Neuronal stem cell (in vitro differentiated cells): ENCODE data around the gene ASCL2.

ENCODE experiments used
- DNase-seq: peaks from one replicate; pipeline ENCODE4 v3.0.0-alpha.2; 2013; ENCODE audit warnings: low spot score
- H2AFZ ChIP-seq: one replicate; pipeline ENCODE4 v1.6.1; 2013; ENCODE audit warnings: mild to moderate bottlenecking, low read length, inconsistent platforms
- H2AK5ac ChIP-seq: 2 replicates; pipeline ENCODE4 v1.6.1; 2013; ENCODE audit warnings: low read depth, mild to moderate bottlenecking, inconsistent platforms, low read length, moderate library complexity, mixed read lengths
- H2BK120ac ChIP-seq: 2 replicates; pipeline ENCODE4 v1.6.1; 2013; ENCODE audit warnings: low read depth, mild to moderate bottlenecking, inconsistent platforms, low read length, moderate library complexity, mixed read lengths
- H2BK12ac ChIP-seq: one replicate; pipeline ENCODE4 v1.6.1; 2013; ENCODE audit warnings: low read length, inconsistent platforms
- H2BK15ac ChIP-seq: 2 replicates; pipeline ENCODE4 v1.6.1; 2013; ENCODE audit warnings: mild to moderate bottlenecking, low read length, inconsistent platforms, mixed read lengths
- H2BK5ac ChIP-seq: one replicate; pipeline ENCODE4 v1.6.1; 2013; ENCODE audit warnings: inconsistent platforms, mild to moderate bottlenecking, low read length, moderate library complexity
- H3K14ac ChIP-seq: one replicate; pipeline ENCODE4 v1.6.1; 2013; ENCODE audit warnings: low read length, inconsistent platforms
- H3K18ac ChIP-seq: 2 replicates; pipeline ENCODE4 v1.6.1; 2013; ENCODE audit warnings: low read length, inconsistent platforms
- H3K23ac ChIP-seq: 2 replicates; pipeline ENCODE4 v1.6.1; 2013; ENCODE audit warnings: low read depth, mild to moderate bottlenecking, mixed read lengths, low read length, inconsistent platforms; ENCODE audit not compliant: poor library complexity
- H3K27ac ChIP-seq: replicated peaks from 3 replicates; pipeline ENCODE4 v1.5.1; 2013; ENCODE audit warnings: low read length, inconsistent platforms
- H3K27me3 ChIP-seq, 3 experiments: 2 replicates each; pipeline ENCODE4 v1.6.1; 2013; ENCODE audit warnings: low read length in 3 of 3, mild to moderate bottlenecking in 2 of 3, inconsistent platforms in 1 of 3, low read depth in 1 of 3, mixed read lengths in 1 of 3, moderate library complexity in 1 of 3; ENCODE audit not compliant: control insufficient read depth in 3 of 3, insufficient read depth in 3 of 3
- H3K36me3 ChIP-seq, 2 donors: replicated peaks in 1 of 2; 2 replicates each; pipeline ENCODE4 v1.6.1; 2013; ENCODE audit warnings: low read length in 2 of 2; ENCODE audit not compliant: control insufficient read depth in 2 of 2, insufficient read depth in 2 of 2
- H3K4ac ChIP-seq: 2 replicates; pipeline ENCODE4 v1.6.1; 2013; ENCODE audit warnings: inconsistent platforms, mild to moderate bottlenecking, low read length, moderate library complexity
- H3K4me1 ChIP-seq, 2 donors: 1 replicate in 1 of 2; 2 replicates in 1 of 2; pipeline ENCODE4 v1.6.1; 2013; ENCODE audit warnings: low read length in 2 of 2, low read depth in 1 of 2; ENCODE audit not compliant: control insufficient read depth in 2 of 2, insufficient read depth in 1 of 2
- H3K4me2 ChIP-seq: one replicate; pipeline ENCODE4 v1.6.1; 2013; ENCODE audit warnings: mild to moderate bottlenecking, low read length, inconsistent platforms; ENCODE audit not compliant: insufficient read depth, poor library complexity, severe bottlenecking
- H3K4me3 ChIP-seq, 2 donors: 2 replicates each; pipeline ENCODE4 v1.5.1; 2013; ENCODE audit warnings: low read length in 2 of 2, mild to moderate bottlenecking in 2 of 2, inconsistent platforms in 1 of 2, moderate library complexity in 1 of 2
- H3K79me1 ChIP-seq: one replicate; pipeline ENCODE4 v1.6.1; 2013; ENCODE audit warnings: low read depth, mild to moderate bottlenecking, inconsistent platforms, low read length, moderate library complexity
- H3K9ac ChIP-seq: one replicate; pipeline ENCODE4 v1.6.1; 2013; ENCODE audit warnings: mild to moderate bottlenecking, low read depth, low read length, inconsistent platforms; ENCODE audit not compliant: poor library complexity
- H3K9me3 ChIP-seq, 2 donors: replicated peaks in 1 of 2; 2 replicates each; pipeline versions ENCODE3 to v1.6.1; 2013; ENCODE audit warnings: low read length in 2 of 2, mild to moderate bottlenecking in 2 of 2, inconsistent platforms in 1 of 2, low read depth in 1 of 2, mixed read lengths in 1 of 2, moderate library complexity in 1 of 2; ENCODE audit not compliant: control insufficient read depth in 2 of 2, insufficient read depth in 1 of 2
- H4K8ac ChIP-seq: one replicate; pipeline ENCODE4 v1.6.1; 2013; ENCODE audit warnings: low read depth, mild to moderate bottlenecking, inconsistent platforms, low read length, moderate library complexity
- H4K91ac ChIP-seq: one replicate; pipeline ENCODE4 v1.6.1; 2013; ENCODE audit warnings: low read length, low read depth, mild to moderate bottlenecking, inconsistent platforms; ENCODE audit not compliant: poor library complexity
- WGBS, 2 donors: extraction: QIAGEN DNeasy Blood & Tissue Kit; methylation state at CpG; one replicate each; pipeline ENCODE4 v1.1.7; 2013; ENCODE audit warnings: missing lambda C conversion rate in 2 of 2, mixed read lengths in 1 of 2; ENCODE audit not compliant: insufficient read length in 2 of 2, insufficient replicate concordance in 1 of 2; ENCODE audit errors: extremely low coverage in 2 of 2; 5-methylcytosine and 5-hydroxymethylcytosine counted together

ASCL2 gene

DNA sequence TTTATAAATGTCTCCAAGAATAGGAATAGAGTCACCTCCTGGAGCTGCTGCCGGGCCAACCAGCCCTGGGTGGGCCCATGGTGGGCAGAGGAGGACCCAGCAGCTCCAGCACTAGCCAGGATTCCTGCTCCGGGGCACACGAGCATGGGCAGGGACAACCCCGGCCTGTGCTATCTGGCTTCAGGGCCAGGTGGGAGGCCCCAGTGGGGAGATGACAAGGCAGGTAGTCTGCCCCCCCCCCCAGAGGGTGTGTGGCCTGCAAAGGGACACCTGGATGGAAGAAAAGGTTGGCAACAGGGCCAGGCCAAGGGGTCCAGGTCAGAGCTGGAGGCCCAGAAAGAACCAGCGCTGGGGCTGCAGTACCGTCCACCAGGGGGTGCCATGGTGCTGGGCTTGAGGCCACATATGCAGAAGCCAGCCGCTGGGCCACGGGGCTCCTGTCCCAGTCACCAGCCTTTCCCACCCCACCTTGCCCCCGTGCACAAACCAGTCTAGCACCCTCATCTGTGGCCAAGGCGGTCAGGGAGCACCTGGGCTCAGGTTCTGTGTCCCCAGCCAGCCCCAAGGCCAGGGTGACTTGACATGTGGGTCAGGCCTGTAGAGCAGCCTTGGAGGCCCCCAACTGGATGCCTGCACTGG is 34.9 kb upstream of the ASCL2 start:
- Histone ChIP-seq H3K9ac (peak overlapping the region; percentile 5), H2AFZ (peak overlapping the region; percentile 49), H2AK5ac (peak overlapping the region; percentile 98), H3K18ac (peak overlapping the region; percentile 94), H3K4me3 (no peak overlapping the region), H3K27ac (no peak overlapping the region), H3K23ac (peak overlapping the region; percentile 80), H3K79me1 (peaks cover 5% of the 10 kb centered on the region), H2BK120ac (peak overlapping the region; percentile 61), H3K14ac (no peak overlapping the region), H4K91ac (no peak overlapping the region), H3K27me3 (no peaks in the 10 kb centered on the region), H3K9me3 (no peaks in the 10 kb centered on the region), H2BK5ac (peak overlapping the region; percentile 2), H3K4ac (peak overlapping the region; percentile 95), H3K36me3 (no peaks in the 10 kb centered on the region), H4K8ac (peak overlapping the region; percentile 83), H2BK15ac (peak overlapping the region; percentile 96), H2BK12ac (peak overlapping the region; percentile 95), H3K4me2 (no peak overlapping the region), H3K4me1 (peaks cover 5 to 7% of the 10 kb centered on the region in 2 donors)
- DNase-seq = peak; percentile 76
- no CpG with 5 or more reads among the region's 10 CpGs for WGBS, 2 donors

DNA sequence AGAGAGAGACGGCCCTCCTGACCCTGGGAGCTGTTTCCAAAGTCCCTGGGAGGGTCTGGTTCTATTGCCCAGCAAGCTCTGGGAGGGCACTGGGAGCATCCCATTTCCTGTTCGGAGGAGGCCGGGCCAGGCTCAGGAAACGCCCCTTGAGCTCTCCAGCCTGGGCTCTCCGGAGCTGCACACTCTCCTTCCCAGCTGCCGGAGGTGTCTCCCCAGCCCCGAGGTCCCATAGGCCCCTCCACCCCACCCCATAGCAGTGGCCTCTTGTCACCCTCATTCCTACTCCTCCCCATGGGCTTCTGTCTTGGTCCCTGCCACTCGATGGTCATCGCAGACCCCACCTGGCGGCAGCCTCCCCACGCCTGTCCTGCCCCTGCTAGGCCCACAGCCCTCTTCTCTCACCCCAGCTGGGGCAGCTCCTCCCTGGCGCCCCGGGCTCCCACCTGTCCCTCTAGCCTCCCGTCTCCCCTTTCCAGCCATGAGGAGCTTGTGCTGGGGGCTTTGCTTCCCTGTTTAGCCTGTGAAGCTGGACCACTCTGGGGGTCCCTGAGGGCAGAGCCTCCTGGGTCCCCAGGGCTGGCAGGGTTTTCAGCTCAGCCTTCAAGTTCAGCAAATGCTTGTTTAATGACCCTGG is 34.2 kb upstream of the ASCL2 start:
- no peak for DNase-seq
- no peak overlapping the region for H3K27ac ChIP-seq
- H3K79me1 ChIP-seq = peaks cover 5% of the 10 kb centered on the region

DNA sequence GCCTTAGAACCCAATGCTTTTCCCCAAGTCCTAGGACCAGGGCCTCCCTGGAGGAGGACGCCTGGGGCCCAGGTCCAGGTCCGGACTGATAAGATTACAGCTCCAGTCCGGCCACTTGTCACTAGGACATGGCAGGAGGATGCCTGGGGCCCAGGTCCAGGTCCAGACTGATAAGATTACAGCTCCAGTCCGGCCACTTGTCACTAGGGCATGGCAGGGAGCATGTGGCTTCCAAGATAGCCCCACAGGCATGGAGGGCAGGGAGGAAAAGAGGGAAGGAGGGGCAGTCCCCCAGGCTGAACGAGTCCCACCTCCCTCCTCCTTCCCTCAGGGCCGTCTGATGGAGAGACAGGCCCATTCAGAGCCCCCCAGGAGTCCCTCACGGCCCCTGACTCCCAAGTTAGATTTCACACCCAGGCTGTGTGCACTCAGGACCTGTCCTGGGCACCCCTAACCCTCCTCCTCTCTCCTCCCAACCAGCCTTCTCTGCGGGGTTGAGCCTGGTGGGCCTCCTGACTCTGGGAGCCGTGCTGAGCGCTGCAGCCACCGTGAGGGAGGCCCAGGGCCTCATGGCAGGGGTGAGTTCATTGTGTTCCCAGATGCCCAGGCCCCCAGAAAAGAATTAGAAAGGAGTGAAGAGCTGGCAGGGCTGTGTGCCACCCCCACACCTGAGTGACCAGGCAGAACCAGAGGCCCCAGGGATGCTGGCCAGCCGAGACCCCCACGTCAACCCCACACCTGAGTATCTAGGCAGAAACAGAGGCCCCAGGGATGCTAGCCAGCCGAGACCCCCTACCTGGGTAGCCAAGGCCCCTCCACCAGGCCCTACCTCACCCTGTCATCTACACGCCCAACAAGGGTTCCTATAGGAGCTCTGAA is 33.5 kb upstream of the ASCL2 start:
- WGBS, 2 donors = no CpG with 5 or more reads among the region's 15 CpGs

More for the DNA sequence above, 34.2 kb upstream of the ASCL2 start:
- H2AFZ ChIP-seq = peak overlapping the region; percentile 49
- peak overlapping the region; percentile 98 for H2AK5ac ChIP-seq
- no peaks in the 10 kb centered on the region for H3K9me3 ChIP-seq
- no CpG with 5 or more reads among the region's 14 CpGs for WGBS, 2 donors
- H3K4me1 ChIP-seq = peaks cover 5 to 7% of the 10 kb centered on the region in 2 donors
- H3K4me2 ChIP-seq = no peak overlapping the region
- peak overlapping the region; percentile 92 for H4K8ac ChIP-seq
- H3K4me3 ChIP-seq = no peak overlapping the region
- no peaks in the 10 kb centered on the region for H3K36me3 ChIP-seq
- H2BK12ac ChIP-seq = peak overlapping the region; percentile 97
- H2BK5ac ChIP-seq = peak overlapping the region; percentile 75
- H4K91ac ChIP-seq = no peak overlapping the region
- no peaks in the 10 kb centered on the region for H3K27me3 ChIP-seq
- no peak overlapping the region for H3K14ac ChIP-seq
- H3K9ac ChIP-seq = no peak overlapping the region
- H2BK120ac ChIP-seq = peak overlapping the region; percentile 72
- H3K23ac ChIP-seq = no peak overlapping the region
- H3K18ac ChIP-seq = peak overlapping the region; percentile 83
- peak overlapping the region; percentile 14 for H2BK15ac ChIP-seq
- no peak overlapping the region for H3K4ac ChIP-seq

More for the DNA sequence above, 33.5 kb upstream of the ASCL2 start:
- Histone ChIP-seq H3K36me3 (no peaks in the 10 kb centered on the region), H3K27me3 (no peaks in the 10 kb centered on the region), H3K27ac (no peak overlapping the region), H3K4me2 (no peak overlapping the region), H3K4me3 (no peak overlapping the region), H2AFZ (peak overlapping the region; percentile 81), H3K4ac (peak overlapping the region; percentile 66), H3K9me3 (no peaks in the 10 kb centered on the region), H2BK15ac (peak overlapping the region; percentile 18), H3K23ac (no peak overlapping the region), H2AK5ac (peak overlapping the region; percentile 98), H4K91ac (peak overlapping the region; percentile 64), H3K9ac (peak overlapping the region; percentile 30), H3K79me1 (peaks cover 5% of the 10 kb centered on the region), H2BK120ac (peak overlapping the region; percentile 98), H3K18ac (peak overlapping the region; percentile 83), H4K8ac (no peak overlapping the region), H3K14ac (no peak overlapping the region), H3K4me1 (peaks cover 5 to 7% of the 10 kb centered on the region in 2 donors), H2BK12ac (no peak overlapping the region), H2BK5ac (peak overlapping the region; percentile 75)
- DNase-seq = no peak
